H54 (cell line): Measurements from ENCODE around the gene PCCA.
A peak's percentile ranks its signal among the peaks of the same experiment; 100 is the strongest.
"Not testable (repeated sequence)": the region's sequence is repeated elsewhere in the genome, so short reads cannot be mapped to it uniquely, and the experiment has no call there.

ENCODE experiments used
- DNase-seq: peaks from one replicate; pipeline ENCODE4 v3.0.0; 2011; ENCODE audit warnings: low spot score, mixed read lengths; ENCODE audit not compliant: insufficient read length
- FAIRE-seq: peaks from 3 replicates; lab custom pipeline; 2011; peaks lifted over from hg19 to GRCh38; lab: Jason Lieb, UNC
- POLR2A ChIP-seq: IDR thresholded peaks from 2 replicates; pipeline ENCODE4 v1.6.1; 2011; ENCODE audit warnings: low read depth, mild to moderate bottlenecking, low read length

The PCCA gene, protein sequence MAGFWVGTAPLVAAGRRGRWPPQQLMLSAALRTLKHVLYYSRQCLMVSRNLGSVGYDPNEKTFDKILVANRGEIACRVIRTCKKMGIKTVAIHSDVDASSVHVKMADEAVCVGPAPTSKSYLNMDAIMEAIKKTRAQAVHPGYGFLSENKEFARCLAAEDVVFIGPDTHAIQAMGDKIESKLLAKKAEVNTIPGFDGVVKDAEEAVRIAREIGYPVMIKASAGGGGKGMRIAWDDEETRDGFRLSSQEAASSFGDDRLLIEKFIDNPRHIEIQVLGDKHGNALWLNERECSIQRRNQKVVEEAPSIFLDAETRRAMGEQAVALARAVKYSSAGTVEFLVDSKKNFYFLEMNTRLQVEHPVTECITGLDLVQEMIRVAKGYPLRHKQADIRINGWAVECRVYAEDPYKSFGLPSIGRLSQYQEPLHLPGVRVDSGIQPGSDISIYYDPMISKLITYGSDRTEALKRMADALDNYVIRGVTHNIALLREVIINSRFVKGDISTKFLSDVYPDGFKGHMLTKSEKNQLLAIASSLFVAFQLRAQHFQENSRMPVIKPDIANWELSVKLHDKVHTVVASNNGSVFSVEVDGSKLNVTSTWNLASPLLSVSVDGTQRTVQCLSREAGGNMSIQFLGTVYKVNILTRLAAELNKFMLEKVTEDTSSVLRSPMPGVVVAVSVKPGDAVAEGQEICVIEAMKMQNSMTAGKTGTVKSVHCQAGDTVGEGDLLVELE

DNA sequence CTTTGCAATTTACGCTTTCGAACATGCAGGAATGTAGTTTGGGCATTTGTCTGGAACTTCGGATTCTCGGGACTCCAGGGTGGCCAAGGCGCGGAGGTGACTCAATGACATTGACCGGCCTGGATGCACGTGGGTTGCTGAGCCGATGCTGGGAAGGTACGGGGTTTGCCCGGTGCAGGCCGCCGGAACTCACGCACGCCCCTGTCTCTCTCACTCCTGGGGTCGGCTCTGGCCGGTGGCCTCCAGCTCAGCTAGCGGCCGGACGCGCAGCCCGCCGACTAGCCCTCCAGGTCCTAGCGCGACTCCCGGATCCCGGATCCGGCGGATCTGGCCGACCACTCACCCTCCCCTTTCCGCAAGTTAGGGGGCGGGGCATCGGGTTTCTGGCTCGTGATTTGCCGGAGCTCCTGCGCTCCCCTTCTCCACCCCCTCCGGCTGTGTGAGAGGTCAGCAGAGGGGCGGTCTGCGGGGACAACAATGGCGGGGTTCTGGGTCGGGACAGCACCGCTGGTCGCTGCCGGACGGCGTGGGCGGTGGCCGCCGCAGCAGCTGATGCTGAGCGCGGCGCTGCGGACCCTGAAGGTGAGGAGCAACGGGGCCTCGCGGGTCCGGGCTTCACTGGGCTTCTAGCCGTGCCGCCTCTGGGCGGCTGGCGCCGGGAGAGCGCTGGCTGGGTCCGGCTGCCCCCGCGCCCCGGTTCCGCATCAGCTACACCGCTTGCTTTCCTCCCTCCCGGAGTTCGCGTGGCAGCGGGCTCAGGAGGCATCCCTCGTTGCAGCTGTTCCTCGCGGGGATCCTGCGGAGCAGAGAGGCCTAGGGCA lies at the start of gene PCCA:
PCCA (plus strand) TSS at position 450 of the 821 bp plus-strand sequence; CDS start at position 478, 28 bp downstream.
- TF ChIP-seq POLR2A: peak; percentile 75
- peak; percentile 100 for DNase-seq
- FAIRE-seq: peak; percentile 98

DNA sequence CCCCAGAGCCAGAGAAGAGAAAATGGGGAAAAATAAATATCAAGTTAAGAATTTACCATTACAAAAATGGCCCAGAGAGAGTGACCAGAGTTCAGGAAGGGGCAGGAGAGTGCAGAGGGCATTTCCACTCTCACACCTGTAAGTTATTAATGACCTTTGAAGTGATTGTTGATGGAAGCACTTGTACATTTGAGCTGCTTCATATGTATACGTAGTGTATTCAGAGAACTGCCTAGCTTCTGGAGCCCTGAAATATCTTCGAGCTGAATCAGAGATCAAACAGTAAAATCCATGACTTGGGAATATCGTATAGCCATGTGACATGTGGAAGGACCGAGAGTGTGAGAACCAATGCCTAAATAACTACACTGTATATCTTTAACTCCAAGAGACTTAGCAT lies 49.2 kb upstream of the PCCA start:
- no peak for DNase-seq
- FAIRE-seq: peak; percentile 96
- no peak for TF ChIP-seq POLR2A

DNA sequence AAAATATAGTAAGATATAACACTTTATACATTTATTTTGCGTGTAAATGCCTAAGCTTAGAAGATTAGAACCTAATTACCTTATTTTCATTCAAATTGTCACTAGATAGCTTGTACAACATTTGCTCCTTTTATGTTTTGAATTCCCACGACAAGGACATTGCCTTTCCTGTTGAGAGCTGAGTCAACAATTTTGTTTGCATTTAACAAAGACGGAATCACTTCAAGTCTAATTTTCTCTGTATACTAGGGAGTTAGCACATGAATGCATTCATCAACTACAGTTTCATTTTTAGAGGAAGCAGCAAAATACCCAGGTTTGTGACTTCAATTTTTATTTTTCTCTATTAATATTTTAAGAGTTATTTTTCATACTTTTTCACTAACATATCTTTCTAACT lies 48.7 kb upstream of the PCCA start:
- no peak for DNase-seq
- no peak for FAIRE-seq
- no peak for TF ChIP-seq POLR2A

DNA sequence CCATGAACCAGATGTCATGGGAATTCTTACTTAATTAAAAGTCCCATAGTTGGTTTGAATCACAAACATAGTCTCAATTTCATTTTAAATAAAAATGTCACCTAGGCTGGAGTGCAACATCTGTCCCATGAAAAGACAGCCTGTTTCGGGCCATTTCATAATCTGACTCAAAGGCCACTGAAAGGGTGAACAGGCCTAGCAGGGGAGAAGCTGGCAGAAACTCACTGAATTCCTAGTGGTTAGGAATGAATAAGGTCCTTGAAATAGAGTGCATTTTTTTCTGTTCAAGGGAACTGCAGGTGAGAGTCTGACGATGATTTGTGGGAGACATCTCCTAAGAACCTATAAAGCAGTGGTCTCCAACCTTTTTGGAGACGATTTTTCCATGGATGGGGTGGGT lies 44.0 kb upstream of the PCCA start:
- TF ChIP-seq POLR2A: no peak
- DNase-seq (no peak), FAIRE-seq (peak; percentile 94)

DNA sequence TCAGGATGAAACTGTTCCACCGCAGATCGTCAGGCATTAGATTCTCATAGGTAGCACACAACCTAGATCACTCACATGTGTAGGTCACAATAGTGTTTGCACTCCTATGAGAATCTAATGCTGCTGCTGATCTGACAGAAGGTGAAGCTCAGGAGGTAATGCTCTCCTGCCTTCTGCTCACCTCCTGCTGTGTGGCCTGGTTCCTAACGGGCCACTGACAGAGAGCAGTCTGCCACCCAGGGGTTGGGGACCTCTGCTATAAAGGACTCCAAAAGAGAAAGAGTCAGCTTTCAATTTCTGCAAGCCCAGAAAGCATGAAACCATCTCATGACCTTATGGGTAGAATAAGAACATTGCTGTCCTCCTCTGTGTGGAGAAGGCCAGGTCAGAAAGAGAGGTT lies 43.5 kb upstream of the PCCA start:
- TF ChIP-seq POLR2A: no peak
- no peak for DNase-seq
- FAIRE-seq: no peak

DNA sequence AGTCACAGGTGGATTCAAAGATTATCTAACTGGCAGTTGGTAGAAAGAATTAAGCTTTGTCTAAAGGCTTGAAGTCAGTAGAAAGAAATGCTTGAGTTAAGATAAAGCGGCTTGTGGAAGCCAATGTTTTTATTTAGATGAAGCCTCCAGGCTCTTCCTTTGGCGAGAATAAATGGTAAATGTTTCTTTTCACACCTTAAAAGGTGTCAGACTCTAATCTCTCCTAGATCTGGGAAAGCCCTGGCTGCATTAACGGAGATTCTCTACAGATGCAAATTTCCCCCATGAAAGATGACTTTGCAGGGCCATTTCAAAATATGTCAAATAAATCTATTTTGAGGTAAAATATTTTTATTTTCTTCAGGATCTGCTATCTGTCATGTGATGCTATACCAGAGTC lies 37.8 kb upstream of the PCCA start:
- DNase-seq (no peak), FAIRE-seq (no peak)
- no peak for TF ChIP-seq POLR2A

DNA sequence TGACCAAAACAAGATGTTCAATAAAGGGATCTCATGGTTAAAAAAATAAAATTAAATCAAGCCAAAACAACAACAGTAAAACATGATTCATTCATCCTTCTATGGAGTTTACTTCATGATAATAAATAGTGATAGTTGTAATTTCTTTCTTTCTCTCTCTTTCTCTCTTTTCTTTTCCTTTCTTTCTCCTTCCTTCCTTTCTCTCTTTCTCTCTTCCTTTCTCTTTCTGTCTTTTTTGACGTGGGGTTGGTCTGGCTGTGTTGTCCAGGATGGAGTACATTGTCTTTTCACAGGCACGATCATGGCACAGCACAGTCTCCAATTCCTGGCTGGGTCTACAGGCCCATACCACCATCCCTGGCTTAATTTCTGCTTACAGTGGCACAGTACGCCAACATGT lies 29.1 kb upstream of the PCCA start:
- no peak for TF ChIP-seq POLR2A
- DNase-seq (no peak), FAIRE-seq (peak; percentile 30)

DNA sequence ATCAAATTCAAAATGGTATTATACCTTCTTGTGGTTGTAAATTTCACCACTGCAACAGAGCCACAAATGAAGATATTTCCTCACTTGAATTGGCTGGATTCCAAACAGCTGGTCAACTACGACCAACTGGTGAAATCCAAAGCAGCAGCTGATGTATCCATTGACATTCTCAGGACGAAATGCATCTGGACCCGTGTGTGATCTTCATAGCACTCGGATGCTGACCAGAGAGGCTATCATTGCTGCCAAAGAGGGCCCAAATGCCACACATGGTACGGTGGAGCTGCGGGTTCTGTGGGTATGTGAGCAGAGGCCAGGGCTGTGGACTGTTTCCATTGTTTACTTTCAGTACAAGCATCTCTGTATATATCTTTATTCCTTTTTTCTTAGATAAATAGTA lies 25.6 kb upstream of the PCCA start:
- no peak for TF ChIP-seq POLR2A
- DNase-seq: no peak
- no peak for FAIRE-seq

DNA sequence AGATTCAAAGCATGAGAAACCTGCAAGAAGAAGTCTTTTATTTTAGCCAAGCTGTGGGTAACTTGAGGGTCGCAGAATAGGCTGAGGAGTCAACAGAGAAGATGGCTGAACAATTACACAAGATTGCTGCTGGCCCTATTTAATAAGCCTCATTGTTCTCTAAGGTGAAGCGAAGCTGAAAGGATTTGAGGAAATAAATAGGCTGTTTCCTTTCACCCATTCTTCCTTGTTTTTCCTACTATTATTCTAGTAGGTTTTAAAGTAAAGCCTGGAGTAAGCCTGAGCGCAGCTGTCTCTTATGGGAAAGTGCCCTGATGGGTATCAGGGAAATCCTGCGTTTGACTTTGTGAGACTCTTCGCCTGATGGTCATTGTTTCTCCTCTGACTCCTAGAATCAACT lies 25.0 kb upstream of the PCCA start:
- DNase-seq (no peak), FAIRE-seq (no peak)
- TF ChIP-seq POLR2A: no peak

DNA sequence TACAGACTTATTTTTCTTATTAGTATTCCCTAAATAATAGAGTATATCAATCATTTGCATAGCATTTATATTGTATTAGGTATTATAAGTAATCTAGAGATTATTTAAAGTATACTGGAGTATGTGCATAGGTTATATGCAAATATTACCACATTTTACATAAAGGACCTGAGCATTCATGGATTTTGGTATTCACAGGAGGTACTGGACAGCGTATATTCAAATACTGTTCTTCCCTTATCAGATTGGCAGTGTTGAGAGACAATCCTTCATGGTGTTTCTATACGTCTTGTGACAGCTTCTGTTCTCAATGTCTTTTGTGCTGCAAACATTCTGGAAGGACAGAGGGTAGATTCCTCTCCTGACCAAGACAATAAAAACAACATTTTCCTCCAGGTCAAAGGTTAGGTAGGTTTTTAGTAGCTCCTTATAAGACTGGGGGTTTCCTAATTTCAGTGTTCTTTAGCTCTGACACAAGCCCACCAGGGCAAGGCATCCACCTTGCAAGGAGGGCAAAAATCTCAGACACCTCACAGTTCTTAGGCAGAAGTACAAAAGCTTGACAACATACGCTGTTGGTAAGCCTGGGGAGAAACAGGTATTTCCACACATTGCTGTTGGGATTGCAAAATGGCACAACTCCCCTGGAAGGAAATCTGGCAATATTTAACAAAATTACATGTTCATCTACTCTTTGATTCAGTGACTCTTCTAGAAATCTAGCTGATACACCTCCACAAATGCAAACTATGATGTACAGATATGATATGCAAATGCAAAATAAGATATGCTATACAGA lies 20.6 kb upstream of the PCCA start:
- no peak for FAIRE-seq

DNA sequence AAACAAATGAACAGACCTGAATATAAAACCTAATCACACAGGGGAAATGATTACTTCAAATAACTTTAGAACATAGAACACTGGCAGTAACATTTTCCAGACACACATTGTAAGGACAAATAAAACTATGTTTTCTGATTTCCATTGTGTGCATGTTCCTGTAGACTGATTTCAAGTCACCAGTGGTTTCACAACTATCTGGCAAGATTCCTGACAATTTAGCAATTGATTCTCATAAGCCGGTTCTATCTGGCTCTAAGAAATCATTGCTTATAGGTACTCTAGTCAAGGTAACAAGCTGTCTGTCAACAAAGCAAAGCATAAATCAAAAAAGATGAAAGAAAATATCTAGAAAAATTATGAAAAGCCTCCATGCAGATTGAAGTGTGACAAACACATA lies 19.6 kb upstream of the PCCA start:
- DNase-seq: no peak
- no peak for TF ChIP-seq POLR2A
- peak; percentile 20 for FAIRE-seq

More for the DNA sequence above, 20.6 kb upstream of the PCCA start:
- DNase-seq: no peak
- no peak for TF ChIP-seq POLR2A

DNA sequence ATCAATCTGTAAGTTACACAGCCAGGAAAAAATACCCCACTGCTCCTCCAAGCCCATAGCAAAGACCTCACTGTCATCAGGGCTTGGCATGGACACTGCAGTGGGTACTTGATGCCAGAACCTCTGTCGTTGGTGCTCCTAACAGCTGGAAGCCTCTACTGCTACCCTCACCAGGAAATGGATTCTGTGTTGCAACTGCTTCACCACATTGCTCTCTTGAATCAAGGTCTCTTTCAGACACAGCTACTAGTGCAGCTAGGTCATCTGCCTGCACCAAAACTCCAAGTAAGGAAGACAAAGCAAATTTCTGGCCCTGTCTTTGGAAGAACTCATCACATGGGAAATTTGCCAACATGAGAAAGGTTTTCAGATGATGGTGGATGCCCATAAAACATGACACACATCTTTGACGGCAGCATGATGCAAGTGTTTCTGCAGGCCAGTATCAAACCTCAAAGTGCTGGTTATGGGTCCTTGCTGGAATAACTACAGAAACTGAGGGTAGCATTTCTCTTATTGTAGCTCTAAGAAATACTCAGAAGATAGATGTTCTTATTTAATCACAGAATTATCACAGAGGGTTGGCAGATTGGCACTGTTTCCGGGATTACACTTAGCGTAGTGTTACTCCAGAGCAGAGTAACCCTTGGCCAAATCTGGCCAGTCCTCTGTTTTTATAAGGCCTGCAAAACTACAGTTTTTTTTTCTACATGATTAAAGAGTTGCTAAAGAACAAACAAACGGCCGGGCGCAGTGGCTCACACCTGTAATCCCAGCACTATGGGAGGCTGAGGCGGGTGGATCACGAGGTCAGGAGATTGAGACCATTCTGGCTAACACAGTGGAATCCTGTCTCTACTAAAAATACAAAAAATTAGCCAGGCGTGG lies 12.9 kb upstream of the PCCA start:
- TF ChIP-seq POLR2A: no peak
- DNase-seq (no peak), FAIRE-seq (peak; percentile 30)

DNA sequence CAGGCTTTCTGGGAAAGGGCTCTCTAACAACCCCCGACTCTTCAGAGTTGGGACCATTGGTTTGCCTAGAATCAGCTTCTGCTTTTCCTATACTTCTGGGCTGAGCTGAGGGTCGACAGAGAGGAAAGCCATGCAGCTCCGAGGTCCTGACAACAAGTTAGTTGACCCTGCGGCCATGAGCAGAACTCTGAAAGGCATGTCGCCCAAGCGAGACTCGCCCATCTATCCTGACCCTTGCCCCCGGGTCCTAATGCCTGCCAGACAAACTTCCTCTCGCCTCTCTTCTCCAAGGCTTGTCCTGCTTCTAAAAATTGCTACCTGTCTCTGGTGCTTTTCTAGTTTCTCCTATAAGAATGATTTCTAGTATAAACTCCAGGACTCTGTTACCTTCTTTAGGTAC lies 9.9 kb upstream of the PCCA start:
- not testable (repeated sequence) for DNase-seq, FAIRE-seq

DNA sequence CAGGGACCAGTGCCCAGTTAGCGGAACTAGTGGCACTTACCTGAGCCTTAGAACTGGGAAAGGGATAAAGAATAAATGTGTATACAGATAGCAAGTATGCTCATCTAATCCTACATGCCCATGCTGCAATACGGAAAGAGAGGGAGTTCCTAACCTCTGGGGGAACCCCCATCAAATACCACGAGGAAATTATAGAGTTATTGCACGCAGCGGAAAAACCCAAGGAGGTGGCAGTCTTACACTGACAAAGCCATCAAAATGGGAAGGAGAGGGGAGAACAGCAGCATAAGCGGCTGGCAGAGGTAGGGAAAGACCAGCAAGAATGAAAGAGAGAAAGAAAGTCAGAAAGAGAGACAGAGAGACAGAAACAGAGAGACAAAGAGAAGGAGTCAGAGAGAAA lies 5.5 kb upstream of the PCCA start:
- DNase-seq, FAIRE-seq: not testable (repeated sequence)
